ENCODE measurements around the gene FGF12.

The FGF12 gene

GRCh38 chr3:192641919-192642318 is 85.4 kb downstream of the FGF12 start:
- no peaks in the 10 kb centered on the region for H3K4me1 ChIP-seq (ENCODE audit: control insufficient read depth, low read length)
- no peaks in the 10 kb centered on the region for H3F3A ChIP-seq (ENCODE audit: control insufficient read depth, insufficient read depth)
- no peaks in the 10 kb centered on the region for H3K9me3 ChIP-seq (ENCODE audit: control insufficient read depth, insufficient read depth, low read length)
- no peak overlapping the region for H3K4me2 ChIP-seq (ENCODE audit: low read length)
- no peaks in the 10 kb centered on the region for H3K9me2 ChIP-seq (replicated peaks; ENCODE audit: control insufficient read depth, low read length)
- H3K27ac ChIP-seq (ENCODE audit: low read depth, low read length) = no peak overlapping the region
- TF ChIP-seq CTCF (IDR thresholded peaks at IDR 0.05; ENCODE audit: low read depth, low read length, poor library complexity, severe bottlenecking) (no peak), EZH2phosphoT487 (IDR thresholded peaks at IDR 0.05; ENCODE audit: borderline replicate concordance, low read length) (no peak)
- no peaks in the 10 kb centered on the region for H3K79me2 ChIP-seq (ENCODE audit: control insufficient read depth, low read length)
- no peaks in the 10 kb centered on the region for H3K27me3 ChIP-seq (ENCODE audit: control insufficient read depth, low read length)
- no peaks in the 10 kb centered on the region for H4K20me1 ChIP-seq (ENCODE audit: control insufficient read depth, insufficient read depth, low read depth, low read length)
- H3K4me3 ChIP-seq (ENCODE audit: low read length) = no peak overlapping the region
- no peaks in the 10 kb centered on the region for H3K36me3 ChIP-seq (ENCODE audit: control insufficient read depth, low read length)

- Histone ChIP-seq H3K4me2 (ENCODE audit: low read length) (no peak overlapping the region), H3K27ac (ENCODE audit: low read depth, low read length) (no peak overlapping the region)
Observed at GRCh38 chr3:192639987-192640386, 87.4 kb downstream of the FGF12 start.

GRCh38 chr3:192637803-192638202 is 89.5 kb downstream of the FGF12 start:
- Histone ChIP-seq H3K4me2 (ENCODE audit: low read length) (no peak overlapping the region), H3K4me3 (ENCODE audit: low read length) (no peak overlapping the region), H3K4me1 (ENCODE audit: control insufficient read depth, low read length) (no peaks in the 10 kb centered on the region), H3K9me3 (ENCODE audit: control insufficient read depth, insufficient read depth, low read length) (no peaks in the 10 kb centered on the region), H4K20me1 (ENCODE audit: control insufficient read depth, insufficient read depth, low read depth, low read length) (no peaks in the 10 kb centered on the region), H3K27me3 (ENCODE audit: control insufficient read depth, low read length) (no peaks in the 10 kb centered on the region), H3F3A (ENCODE audit: control insufficient read depth, insufficient read depth) (no peaks in the 10 kb centered on the region), H3K27ac (ENCODE audit: low read depth, low read length) (no peak overlapping the region), H3K79me2 (ENCODE audit: control insufficient read depth, low read length) (no peaks in the 10 kb centered on the region), H3K36me3 (ENCODE audit: control insufficient read depth, low read length) (no peaks in the 10 kb centered on the region), H3K9me2 (replicated peaks; ENCODE audit: control insufficient read depth, low read length) (no peaks in the 10 kb centered on the region)
- TF ChIP-seq CTCF (IDR thresholded peaks at IDR 0.05; ENCODE audit: low read depth, low read length, poor library complexity, severe bottlenecking) (no peak), EZH2phosphoT487 (IDR thresholded peaks at IDR 0.05; ENCODE audit: borderline replicate concordance, low read length) (no peak)

More at GRCh38 chr3:192639987-192640386, 87.4 kb downstream of the FGF12 start:
- Histone ChIP-seq H3K27me3 (ENCODE audit: control insufficient read depth, low read length) (no peaks in the 10 kb centered on the region), H3K79me2 (ENCODE audit: control insufficient read depth, low read length) (no peaks in the 10 kb centered on the region), H3K4me1 (ENCODE audit: control insufficient read depth, low read length) (no peaks in the 10 kb centered on the region), H3K36me3 (ENCODE audit: control insufficient read depth, low read length) (no peaks in the 10 kb centered on the region), H4K20me1 (ENCODE audit: control insufficient read depth, insufficient read depth, low read depth, low read length) (no peaks in the 10 kb centered on the region), H3F3A (ENCODE audit: control insufficient read depth, insufficient read depth) (no peaks in the 10 kb centered on the region), H3K9me3 (ENCODE audit: control insufficient read depth, insufficient read depth, low read length) (no peaks in the 10 kb centered on the region), H3K4me3 (ENCODE audit: low read length) (no peak overlapping the region), H3K9me2 (replicated peaks; ENCODE audit: control insufficient read depth, low read length) (no peaks in the 10 kb centered on the region)
- TF ChIP-seq EZH2phosphoT487 (IDR thresholded peaks at IDR 0.05; ENCODE audit: borderline replicate concordance, low read length) (no peak), CTCF (IDR thresholded peaks at IDR 0.05; ENCODE audit: low read depth, low read length, poor library complexity, severe bottlenecking) (no peak)

Measured in DOHH2 (cell line).